ENCODE data around the gene AKT1.

Gene AKT1

DNA sequence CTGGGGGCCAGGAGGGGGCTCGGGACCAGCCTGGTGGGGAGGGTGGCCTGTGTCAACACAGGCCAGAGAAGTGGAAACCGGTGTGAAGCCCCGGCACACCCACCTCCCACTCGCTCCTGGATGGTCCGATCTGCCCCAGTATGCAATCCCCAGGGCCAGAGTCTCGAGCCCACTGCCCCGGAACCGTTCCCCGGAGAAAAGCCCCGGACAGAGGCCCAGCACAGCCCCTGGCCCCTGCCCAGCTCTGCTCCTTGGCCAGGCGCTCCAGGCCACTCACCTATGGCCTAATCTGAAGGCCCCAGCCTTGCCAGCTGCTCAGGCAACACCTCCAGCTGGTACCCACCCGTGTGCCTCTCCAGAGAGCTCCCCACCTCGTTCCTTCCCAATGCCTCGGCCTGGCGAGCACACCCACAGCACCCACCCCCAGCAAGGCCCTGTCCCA is 17.7 kb downstream of the AKT1 start:
- H3K4me1 Mint-ChIP-seq, result no peaks in the 10 kb centered on the region
- no peak overlapping the region for H3K4me3 Mint-ChIP-seq
- H3K27me3 Mint-ChIP-seq (ENCODE audit: low read depth, poor library complexity), result no peaks in the 10 kb centered on the region
- peaks cover under 1% of the 10 kb centered on the region for H3K36me3 Mint-ChIP-seq (ENCODE audit: low read depth)
- TF ChIP-seq, protein P1, sequence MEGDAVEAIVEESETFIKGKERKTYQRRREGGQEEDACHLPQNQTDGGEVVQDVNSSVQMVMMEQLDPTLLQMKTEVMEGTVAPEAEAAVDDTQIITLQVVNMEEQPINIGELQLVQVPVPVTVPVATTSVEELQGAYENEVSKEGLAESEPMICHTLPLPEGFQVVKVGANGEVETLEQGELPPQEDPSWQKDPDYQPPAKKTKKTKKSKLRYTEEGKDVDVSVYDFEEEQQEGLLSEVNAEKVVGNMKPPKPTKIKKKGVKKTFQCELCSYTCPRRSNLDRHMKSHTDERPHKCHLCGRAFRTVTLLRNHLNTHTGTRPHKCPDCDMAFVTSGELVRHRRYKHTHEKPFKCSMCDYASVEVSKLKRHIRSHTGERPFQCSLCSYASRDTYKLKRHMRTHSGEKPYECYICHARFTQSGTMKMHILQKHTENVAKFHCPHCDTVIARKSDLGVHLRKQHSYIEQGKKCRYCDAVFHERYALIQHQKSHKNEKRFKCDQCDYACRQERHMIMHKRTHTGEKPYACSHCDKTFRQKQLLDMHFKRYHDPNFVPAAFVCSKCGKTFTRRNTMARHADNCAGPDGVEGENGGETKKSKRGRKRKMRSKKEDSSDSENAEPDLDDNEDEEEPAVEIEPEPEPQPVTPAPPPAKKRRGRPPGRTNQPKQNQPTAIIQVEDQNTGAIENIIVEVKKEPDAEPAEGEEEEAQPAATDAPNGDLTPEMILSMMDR (IDR thresholded peaks at IDR 0.05), result no peak
- no peaks in the 10 kb centered on the region for H3K9me3 Mint-ChIP-seq
- H3K27ac Mint-ChIP-seq, result no peak overlapping the region
- DNase-seq, result no peak

DNA sequence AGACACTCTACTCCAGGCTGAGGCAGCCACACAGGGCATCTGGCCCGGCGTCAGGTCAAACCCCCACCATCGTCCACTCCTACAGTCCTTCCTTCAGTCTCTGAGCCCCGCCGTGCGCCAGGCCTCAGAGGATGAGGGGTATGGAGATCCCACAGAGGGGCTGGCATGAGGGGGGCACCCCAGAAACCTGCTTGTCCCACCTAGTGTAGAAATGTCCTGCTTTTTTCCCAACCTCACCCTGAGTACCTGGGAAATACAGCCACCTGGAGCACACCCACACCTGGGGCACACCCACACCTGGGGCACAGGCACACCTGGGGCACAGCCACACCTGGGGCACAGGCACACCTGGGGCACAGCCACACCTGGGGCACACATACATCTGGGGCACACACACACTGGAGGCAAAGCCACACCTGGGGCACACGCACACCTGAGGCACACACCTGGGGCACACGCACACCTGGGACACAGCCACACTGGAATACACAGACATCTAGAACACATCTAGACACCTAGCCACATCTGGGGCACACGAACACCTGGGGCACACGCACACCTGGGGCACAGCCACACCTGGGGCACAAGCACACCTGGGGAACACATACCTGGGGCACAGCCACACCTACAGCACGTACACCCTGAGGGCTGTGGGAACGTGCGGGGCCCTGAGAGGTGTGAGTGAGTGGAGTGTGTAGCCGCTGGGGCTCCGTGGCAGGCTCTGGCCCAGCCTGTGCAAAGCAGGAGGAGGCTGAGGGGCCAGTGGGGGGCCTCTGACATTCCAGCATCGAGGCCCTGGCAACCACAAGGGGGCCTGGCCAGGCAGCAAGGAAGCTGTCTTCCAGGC is 18.4 kb downstream of the AKT1 start:
- Mint-ChIP-seq H3K27ac (no peak overlapping the region), H3K4me3 (no peak overlapping the region), H3K4me1 (no peaks in the 10 kb centered on the region)

GRCh38 chr14:104776481-104776880 is 19.1 kb downstream of the AKT1 start:
- DNase-seq, result no peak
- Mint-ChIP-seq H3K36me3 (ENCODE audit: low read depth) (peaks cover 14% of the 10 kb centered on the region), H3K4me1 (no peaks in the 10 kb centered on the region), H3K27ac (no peak overlapping the region), H3K9me3 (no peaks in the 10 kb centered on the region), H3K27me3 (ENCODE audit: low read depth, poor library complexity) (no peaks in the 10 kb centered on the region), H3K4me3 (no peak overlapping the region)
- TF ChIP-seq, protein P1 (IDR thresholded peaks at IDR 0.05), result no peak

More for the DNA sequence above, 18.4 kb downstream of the AKT1 start:
- H3K27me3 Mint-ChIP-seq (ENCODE audit: low read depth, poor library complexity), result no peaks in the 10 kb centered on the region
- H3K36me3 Mint-ChIP-seq (ENCODE audit: low read depth), result peaks cover 7% of the 10 kb centered on the region
- H3K9me3 Mint-ChIP-seq, result no peaks in the 10 kb centered on the region
- TF ChIP-seq, protein P1 (IDR thresholded peaks at IDR 0.05), result no peak
- DNase-seq, result no peak

GRCh38 chr14:104775073-104775489 is 20.5 kb downstream of the AKT1 start:
- Mint-ChIP-seq H3K36me3 (ENCODE audit: low read depth) (peaks cover 28% of the 10 kb centered on the region), H3K27me3 (ENCODE audit: low read depth, poor library complexity) (no peaks in the 10 kb centered on the region)
- TF ChIP-seq, protein P1 (IDR thresholded peaks at IDR 0.05), result no peak

DNA sequence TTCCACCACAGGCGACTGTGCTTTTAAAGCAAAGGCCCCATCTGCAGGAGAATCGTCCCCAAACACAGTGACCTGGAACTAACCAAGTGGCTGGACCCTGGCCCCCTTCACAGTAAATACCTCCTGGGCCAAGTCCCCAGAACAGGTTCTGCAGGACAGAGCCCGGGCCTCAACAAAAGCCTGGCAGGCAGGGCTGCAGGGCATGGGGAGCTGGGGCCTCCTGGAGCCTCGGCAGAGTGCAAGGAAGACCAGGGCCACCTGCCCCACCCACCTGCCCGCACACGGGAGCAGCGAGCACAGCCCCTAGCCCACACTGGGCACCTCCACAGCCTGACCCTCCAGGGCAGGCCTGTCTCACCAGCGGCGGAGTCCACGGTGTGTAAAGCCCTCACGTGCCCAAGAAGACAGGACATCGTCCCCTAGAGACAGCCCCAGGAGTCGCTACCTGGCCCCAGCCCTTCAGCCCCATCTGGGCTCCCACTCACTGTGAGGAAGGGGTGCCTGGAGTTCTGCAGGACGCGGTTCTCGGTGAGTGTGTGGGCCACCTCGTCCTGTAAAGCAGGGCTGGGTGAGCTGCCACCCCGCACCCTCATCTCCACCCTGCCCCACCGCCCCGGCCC is 21.0 kb downstream of the AKT1 start:
- TF ChIP-seq, protein P1 (IDR thresholded peaks at IDR 0.05), result no peak

More at GRCh38 chr14:104775073-104775489, 20.5 kb downstream of the AKT1 start:
- no peak for DNase-seq
- Mint-ChIP-seq H3K27ac (no peak overlapping the region), H3K9me3 (peaks cover 6% of the 10 kb centered on the region), H3K4me1 (peaks cover 3% of the 10 kb centered on the region), H3K4me3 (no peak overlapping the region)

More for the DNA sequence above, 21.0 kb downstream of the AKT1 start:
- Mint-ChIP-seq H3K9me3 (peaks cover 6% of the 10 kb centered on the region), H3K4me3 (no peak overlapping the region), H3K27ac (no peak overlapping the region), H3K36me3 (ENCODE audit: low read depth) (peaks cover 32% of the 10 kb centered on the region), H3K4me1 (peaks cover 8% of the 10 kb centered on the region), H3K27me3 (ENCODE audit: low read depth, poor library complexity) (no peaks in the 10 kb centered on the region)
- DNase-seq, result no peak

All from nephron progenitor cell (in vitro differentiated cells).